HG03280 (cell line): ENCODE measurements around the gene LRRC4.

Experiments used
- ATAC-seq: cut with Tn5 transposase; IDR thresholded peaks from one replicate; pipeline ENCODE4 v1.9.1; 2021; ENCODE audit warnings: mild to moderate bottlenecking, moderate library complexity; ENCODE audit not compliant: unreplicated experiment

The LRRC4 gene

DNA sequence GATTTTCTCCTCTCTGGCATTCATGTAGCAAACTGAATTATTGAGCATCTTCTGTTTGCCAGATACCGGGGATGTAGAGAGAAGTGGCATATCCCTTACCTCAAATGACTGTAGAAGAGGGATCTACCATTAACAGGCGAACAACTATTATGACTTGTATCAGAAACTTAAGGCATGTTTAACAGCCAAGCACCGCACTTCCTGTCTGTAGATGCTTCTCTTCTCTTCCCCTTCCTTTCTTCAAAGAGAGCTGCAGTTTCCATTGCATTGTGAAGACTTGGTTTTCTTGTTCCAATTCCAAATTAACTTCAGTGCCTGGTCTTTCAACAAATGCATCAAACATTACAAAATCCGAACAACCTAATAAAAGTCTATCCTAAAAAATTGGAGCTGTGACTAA lies 49.3 kb downstream of the LRRC4 start:
- ATAC-seq, result no peak

DNA sequence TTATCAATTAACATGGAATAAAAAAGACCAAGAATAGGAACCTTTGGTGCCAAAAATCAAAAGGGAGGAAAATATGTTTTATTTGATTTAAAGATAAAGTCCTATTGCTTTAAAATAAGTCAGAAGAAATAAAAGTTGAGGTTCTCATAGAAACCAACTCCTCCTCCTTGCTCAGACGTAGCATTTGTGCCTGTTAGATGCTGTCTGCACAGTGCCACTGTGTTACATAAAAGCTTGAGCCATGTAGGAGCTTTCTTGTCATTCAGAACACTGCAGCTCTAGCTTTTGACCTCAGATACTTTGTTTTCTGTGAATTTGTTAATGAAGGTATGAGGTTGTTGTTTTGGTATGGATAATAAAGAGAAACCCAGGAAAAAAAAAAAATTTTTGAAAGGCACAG lies 50.3 kb downstream of the LRRC4 start:
- ATAC-seq, result no peak

GRCh38 chr7:127979728-127980126 lies 51.5 kb downstream of the LRRC4 start:
- ATAC-seq, result no peak

DNA sequence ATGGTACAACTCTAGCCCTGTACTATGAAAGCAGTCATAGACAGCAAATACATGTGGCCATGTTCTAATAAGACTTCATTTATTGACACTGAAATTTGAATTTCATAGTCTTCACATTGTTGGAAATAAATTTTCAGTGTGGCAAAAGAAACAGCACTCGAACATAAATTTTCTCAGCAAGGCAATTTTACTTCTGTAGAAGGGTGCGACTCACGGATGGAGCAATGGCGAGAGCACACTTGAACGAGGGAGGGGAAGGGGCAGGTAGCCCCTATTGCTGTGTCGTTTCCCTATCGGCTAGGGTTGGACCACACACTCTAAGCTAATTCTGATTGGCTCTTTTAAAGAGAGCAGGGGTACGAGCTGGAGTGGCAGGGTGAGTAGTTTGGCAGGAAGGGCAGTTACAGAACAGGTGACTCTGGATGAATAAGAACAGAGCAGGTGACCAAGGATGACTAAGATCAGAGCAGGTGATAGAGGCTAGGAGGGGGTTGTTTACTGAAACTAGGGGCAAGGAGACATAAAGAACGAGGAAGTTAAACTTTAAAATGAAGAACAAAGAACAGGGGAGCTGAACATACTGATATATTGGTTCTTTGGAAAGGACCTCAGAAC lies 52.0 kb downstream of the LRRC4 start:
- ATAC-seq, result no peak

- ATAC-seq, result no peak
Observed at GRCh38 chr7:127978421-127978820, 52.8 kb downstream of the LRRC4 start.
